GM13976 (cell line): ENCODE measurements around the gene MFSD12.

Experiments
- DNase-seq: peaks from one replicate; pipeline ENCODE4 v3.0.0; 2012; ENCODE audit warnings: low spot score
- in situ Hi-C: fragments of 300-500 bp; cut with MboI; formaldehyde crosslinking; loops from one replicate; pipeline ENCODE4 v1.12.0; 2022; ENCODE audit warnings: low sequenced_read_pairs, mixed read lengths, inconsistent platforms; ENCODE audit not compliant: unreplicated experiment
- TF ChIP-seq, protein P1 (sequence below): IDR thresholded peaks from 2 replicates; pipeline ENCODE4 v1.5.1; 2012; ENCODE audit warnings: borderline replicate concordance, mild to moderate bottlenecking; ENCODE audit not compliant: insufficient read depth; ENCODE audit errors: extremely low read depth, missing control alignments, control extremely low read depth

The MFSD12 gene

DNA sequence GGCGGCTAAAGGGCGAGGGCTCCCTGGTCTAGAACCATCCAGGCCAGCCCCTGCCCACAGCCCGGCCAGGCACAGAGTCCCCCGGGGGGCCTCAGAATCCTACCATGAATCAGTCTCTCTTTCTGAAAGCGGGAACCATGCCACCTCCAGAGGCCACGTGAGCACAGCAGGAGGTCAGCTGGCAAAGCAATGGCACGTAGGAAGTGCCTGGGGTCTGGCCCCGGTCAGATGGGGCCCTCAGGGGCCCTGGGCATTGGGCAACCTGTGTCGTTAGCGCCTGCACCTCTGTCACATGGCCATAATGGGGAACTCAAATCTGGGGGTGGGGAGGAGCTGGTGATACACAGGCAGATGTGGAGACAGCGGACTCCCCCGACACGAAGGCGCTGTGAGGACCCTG, 8.8 kb downstream of the MFSD12 start:
- in situ Hi-C loops: no loop called here
- no peak for DNase-seq

DNA sequence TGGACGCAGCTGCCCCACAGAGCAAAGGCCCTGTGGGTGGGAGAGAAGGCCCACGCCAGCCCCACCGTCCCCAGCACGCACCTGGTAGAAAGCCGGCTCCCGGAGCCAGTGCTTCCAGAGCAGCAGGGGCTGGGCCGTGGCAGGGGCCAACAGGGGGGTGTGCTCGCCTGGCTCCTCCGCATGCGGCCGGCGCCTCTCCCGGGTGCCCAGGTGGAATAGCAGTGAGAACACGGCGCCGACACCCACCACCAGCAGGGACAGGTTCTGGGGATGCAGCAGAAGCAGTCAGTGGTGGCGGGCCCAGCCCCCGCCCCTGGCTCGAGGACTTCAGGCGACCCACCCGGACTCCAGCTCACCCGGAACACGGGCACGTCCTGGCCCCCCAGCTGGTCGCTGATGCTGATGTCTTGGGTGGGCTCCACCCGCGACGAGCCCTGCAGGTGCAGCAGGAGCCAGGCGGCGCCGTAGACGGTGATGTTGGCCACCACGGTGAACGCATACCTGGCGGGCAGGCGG, 9.6 kb downstream of the MFSD12 start:
- in situ Hi-C loops: no loop called here
- DNase-seq: no peak
- TF ChIP-seq, protein P1, sequence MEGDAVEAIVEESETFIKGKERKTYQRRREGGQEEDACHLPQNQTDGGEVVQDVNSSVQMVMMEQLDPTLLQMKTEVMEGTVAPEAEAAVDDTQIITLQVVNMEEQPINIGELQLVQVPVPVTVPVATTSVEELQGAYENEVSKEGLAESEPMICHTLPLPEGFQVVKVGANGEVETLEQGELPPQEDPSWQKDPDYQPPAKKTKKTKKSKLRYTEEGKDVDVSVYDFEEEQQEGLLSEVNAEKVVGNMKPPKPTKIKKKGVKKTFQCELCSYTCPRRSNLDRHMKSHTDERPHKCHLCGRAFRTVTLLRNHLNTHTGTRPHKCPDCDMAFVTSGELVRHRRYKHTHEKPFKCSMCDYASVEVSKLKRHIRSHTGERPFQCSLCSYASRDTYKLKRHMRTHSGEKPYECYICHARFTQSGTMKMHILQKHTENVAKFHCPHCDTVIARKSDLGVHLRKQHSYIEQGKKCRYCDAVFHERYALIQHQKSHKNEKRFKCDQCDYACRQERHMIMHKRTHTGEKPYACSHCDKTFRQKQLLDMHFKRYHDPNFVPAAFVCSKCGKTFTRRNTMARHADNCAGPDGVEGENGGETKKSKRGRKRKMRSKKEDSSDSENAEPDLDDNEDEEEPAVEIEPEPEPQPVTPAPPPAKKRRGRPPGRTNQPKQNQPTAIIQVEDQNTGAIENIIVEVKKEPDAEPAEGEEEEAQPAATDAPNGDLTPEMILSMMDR: no peak

More for the DNA sequence above, 8.8 kb downstream of the MFSD12 start:
- TF ChIP-seq, protein P1: no peak

- TF ChIP-seq, protein P1: peak; percentile 35
- in situ Hi-C loops: no loop called here
- no peak for DNase-seq
Measured at GRCh38 chr19:3547301-3547731, 10.1 kb downstream of the MFSD12 start.

GRCh38 chr19:3546119-3546518, 11.3 kb downstream of the MFSD12 start:
- TF ChIP-seq, protein P1: no peak
- in situ Hi-C loops: no loop called here
- no peak for DNase-seq

GRCh38 chr19:3545669-3546034, 11.7 kb downstream of the MFSD12 start:
- TF ChIP-seq, protein P1: no peak
- in situ Hi-C loops: no loop called here
- no peak for DNase-seq

GRCh38 chr19:3544742-3545668, 12.4 kb downstream of the MFSD12 start:
- in situ Hi-C loops: no loop called here
- peak; percentile 92 for DNase-seq

More at GRCh38 chr19:3544742-3545668, 12.4 kb downstream of the MFSD12 start:
- TF ChIP-seq, protein P1: peak; percentile 93
